ENCODE results near the gene CACNA1D.

Gene CACNA1D

GRCh38 chr3:53823026-53823955, 328.9 kb downstream of the CACNA1D start:
- POLR2A ChIA-PET, result no interaction called here
- DNase-seq (ENCODE audit: low read depth, low spot score), result no peak
- TF ChIP-seq CTCF (IDR thresholded peaks at IDR 0.05; ENCODE audit: insufficient read depth, low read length, missing control alignments), result no peak
- no peak overlapping the region for H3K4me3 ChIP-seq (ENCODE audit: low read depth, low read length)
- CTCF ChIA-PET, result no interaction called here

- DNase-seq (ENCODE audit: low read depth, low spot score), result no peak
- CTCF ChIA-PET, result no interaction called here
- no peak overlapping the region for H3K4me3 ChIP-seq (ENCODE audit: low read depth, low read length)
- no peak for TF ChIP-seq CTCF (IDR thresholded peaks at IDR 0.05; ENCODE audit: insufficient read depth, low read length, missing control alignments)
- POLR2A ChIA-PET, result no interaction called here
Observed at GRCh38 chr3:53823956-53824657, 329.7 kb downstream of the CACNA1D start.

- ChIA-PET CTCF (no interaction called here), POLR2A (no interaction called here)
- no peak for TF ChIP-seq CTCF (IDR thresholded peaks at IDR 0.05; ENCODE audit: insufficient read depth, low read length, missing control alignments)
- no peak for DNase-seq (ENCODE audit: low read depth, low spot score)
- no peak overlapping the region for H3K4me3 ChIP-seq (ENCODE audit: low read depth, low read length)
Observed at GRCh38 chr3:53824795-53825194, 330.4 kb downstream of the CACNA1D start.

GRCh38 chr3:53826048-53826447, 331.6 kb downstream of the CACNA1D start:
- DNase-seq (ENCODE audit: low read depth, low spot score), result no peak
- ChIA-PET CTCF (no interaction called here), POLR2A (no interaction called here)
- no peak overlapping the region for H3K4me3 ChIP-seq (ENCODE audit: low read depth, low read length)
- TF ChIP-seq CTCF (IDR thresholded peaks at IDR 0.05; ENCODE audit: insufficient read depth, low read length, missing control alignments), result no peak

- TF ChIP-seq CTCF (IDR thresholded peaks at IDR 0.05; ENCODE audit: insufficient read depth, low read length, missing control alignments), result no peak
- no peak overlapping the region for H3K4me3 ChIP-seq (ENCODE audit: low read depth, low read length)
- DNase-seq (ENCODE audit: low read depth, low spot score), result no peak
- POLR2A ChIA-PET, result no interaction called here
- CTCF ChIA-PET, result no interaction called here
Observed at GRCh38 chr3:53828581-53828980, 334.2 kb downstream of the CACNA1D start.

GRCh38 chr3:53829605-53830004, 335.2 kb downstream of the CACNA1D start:
- ChIA-PET CTCF (no interaction called here), POLR2A (no interaction called here)
- no peak for TF ChIP-seq CTCF (IDR thresholded peaks at IDR 0.05; ENCODE audit: insufficient read depth, low read length, missing control alignments)

More at GRCh38 chr3:53829605-53830004, 335.2 kb downstream of the CACNA1D start:
- no peak for DNase-seq (ENCODE audit: low read depth, low spot score)
- H3K4me3 ChIP-seq (ENCODE audit: low read depth, low read length), result no peak overlapping the region
